ENCODE data around the gene RCN2. TPM values are rescaled to one million over a fixed set of nuclear protein-coding genes. Genes with fewer than 3 reads are reported as not detected.
A peak's percentile ranks its signal among the peaks of the same experiment; 100 is the strongest.
"Not testable (repeated sequence)": the region's sequence is repeated elsewhere in the genome, so short reads cannot be mapped to it uniquely, and the experiment has no call there.

Gene RCN2
- total RNA-seq, 1 donor from 2014 or later: 51.7 TPM

DNA sequence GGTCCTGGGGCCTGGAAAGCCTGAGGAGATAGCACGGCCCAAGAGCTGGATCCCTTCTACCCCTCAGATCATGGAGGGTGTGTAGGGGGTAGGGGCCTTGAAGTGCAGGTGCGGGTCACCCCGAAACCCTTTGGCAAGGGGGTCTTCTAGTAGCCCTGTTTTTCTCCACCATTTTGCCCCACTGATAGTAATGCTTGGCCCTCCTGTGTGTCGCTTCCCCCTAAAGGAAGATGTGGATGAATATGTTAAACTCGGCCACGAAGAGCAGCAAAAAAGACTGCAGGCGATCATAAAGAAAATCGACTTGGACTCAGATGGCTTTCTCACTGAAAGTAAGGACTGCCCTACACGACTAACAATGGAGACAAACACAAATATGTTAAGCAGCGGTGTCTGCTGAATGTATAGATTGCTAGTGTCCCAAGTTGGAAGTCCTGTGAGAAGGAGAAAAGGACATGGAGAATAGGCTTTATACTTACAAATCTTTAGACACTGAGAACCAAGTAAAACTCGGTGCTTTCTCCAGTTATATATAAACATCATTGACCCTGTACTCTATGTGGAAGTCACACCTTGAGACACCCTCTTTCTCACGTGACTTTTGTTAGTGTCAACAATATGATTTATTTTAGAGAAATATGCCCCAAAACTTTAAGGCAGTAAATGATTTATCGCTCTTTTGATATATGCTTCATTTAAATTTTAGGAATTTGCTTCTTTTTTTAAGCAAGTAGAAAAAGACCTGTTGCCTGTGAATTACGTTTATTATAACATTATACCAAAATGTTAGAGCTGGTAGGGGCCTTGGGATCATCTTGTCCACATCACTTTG, 802 bp downstream of the RCN2 start:
- DNase-seq (ENCODE audit: low read depth): no peak

DNA sequence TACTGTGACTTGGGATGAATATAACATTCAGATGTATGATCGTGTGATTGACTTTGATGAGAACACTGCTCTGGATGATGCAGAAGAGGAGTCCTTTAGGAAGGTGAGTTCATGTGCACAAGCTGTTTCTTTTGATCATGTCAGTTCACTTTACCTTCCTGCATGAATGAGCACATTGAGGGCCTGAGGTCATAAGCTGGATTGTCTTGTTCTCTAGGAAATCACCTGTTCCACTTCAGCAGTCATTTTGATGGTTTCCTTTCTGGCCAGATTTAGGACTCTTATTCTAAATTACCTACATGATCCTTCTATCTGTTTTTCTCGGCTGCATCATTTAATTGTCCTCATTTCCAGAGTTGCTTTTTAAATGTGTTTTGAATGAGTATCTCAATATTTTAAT, 4.1 kb downstream of the RCN2 start:
- DNase-seq (ENCODE audit: low read depth): peak; percentile 87

DNA sequence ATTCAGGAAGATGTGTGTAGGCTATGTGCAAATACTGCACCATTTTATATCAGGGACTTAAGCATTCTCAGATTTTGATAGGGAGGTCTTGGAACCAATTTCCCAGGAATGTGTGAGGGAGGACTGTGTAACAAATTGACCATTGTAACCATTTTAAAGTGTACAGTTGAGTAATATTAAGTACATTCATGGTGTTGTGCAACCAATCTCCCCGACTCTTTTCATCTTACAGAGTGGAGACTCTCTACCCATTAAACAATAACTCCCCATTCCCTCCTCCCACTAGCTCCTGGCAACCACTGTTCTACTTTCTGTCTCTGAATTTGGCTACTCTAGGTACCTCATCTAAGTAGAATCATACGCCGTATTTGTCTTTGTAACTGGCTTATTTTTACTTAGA, 5.1 kb downstream of the RCN2 start:
- peak; percentile 75 for DNase-seq (ENCODE audit: low read depth)

DNA sequence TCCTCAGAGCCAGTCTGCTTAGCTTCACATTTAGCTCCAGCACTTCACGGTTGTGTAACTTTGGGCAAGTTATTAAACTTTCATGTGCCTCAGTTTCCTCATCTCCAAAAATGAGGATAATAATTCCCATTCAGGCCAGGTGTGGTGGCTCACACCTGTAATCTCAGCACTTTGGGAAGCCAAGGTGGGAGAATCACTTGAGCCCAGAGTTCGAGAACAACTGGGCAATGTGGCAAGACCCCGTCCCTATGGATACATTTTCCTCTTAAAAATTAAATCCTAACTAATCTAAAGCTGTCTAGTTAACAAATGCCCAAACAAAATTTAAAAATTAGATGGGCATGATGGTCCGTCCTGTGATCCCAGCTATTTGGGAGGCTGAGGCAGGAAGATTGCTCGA, 7.2 kb downstream of the RCN2 start:
- no peak for DNase-seq (ENCODE audit: low read depth)

DNA sequence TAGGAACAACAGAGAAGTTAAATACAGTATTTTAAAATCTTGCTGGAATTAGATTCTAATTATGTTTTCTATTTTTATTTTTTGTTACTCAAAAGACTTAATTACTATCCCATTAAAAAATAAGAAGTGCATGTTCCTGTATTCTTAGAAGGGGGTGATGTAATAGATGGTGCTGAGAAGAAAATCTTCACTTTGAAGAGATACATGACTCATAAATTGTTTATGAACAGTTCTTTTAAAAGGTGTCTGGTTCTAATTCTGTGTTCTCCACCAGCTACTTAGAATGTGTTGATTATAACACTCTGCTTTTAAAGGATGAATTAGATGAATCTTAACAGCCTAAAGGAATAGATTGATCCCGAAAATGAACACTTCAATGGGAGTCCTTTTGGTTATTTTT, 8.2 kb downstream of the RCN2 start:
- peak; percentile 18 for DNase-seq (ENCODE audit: low read depth)

DNA sequence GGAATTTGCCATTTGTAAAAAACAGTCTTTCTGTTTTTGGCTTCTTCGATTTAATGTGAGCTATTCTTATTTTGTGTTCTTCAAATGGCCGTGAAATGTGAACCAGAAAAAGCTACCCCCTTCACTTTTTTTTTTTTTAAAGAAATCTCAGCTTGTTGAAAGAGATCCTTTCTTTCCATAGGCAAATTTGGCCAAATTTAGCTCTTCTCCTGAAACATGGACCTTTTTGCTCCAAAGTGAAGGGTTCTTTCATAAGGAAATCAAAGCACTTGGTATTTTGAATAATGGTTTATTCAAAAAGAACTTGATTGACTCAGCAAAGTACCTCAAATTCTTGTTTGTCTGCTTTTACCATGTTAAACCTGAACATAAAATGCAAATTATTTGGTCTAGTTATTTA, 10.1 kb downstream of the RCN2 start:
- DNase-seq (ENCODE audit: low read depth): no peak

DNA sequence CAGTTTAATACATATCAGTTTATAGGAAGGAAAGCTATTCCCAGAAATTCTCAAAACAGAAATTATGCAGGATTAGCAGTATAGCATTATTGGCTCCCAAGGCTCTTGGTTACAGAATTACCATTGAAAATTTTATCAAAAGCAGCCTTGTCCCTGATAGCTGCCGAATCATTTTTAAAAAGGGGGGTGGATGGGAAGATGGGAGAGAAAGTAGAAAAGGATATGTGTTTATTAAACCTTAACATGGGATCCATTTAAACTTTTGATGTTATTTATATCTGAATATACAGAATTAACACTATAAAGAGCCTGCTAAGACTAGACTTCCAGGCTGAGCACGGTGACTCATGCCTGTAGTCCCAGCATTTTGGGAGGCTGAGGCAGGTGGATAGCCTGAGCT, 10.8 kb downstream of the RCN2 start:
- no peak for DNase-seq (ENCODE audit: low read depth)

DNA sequence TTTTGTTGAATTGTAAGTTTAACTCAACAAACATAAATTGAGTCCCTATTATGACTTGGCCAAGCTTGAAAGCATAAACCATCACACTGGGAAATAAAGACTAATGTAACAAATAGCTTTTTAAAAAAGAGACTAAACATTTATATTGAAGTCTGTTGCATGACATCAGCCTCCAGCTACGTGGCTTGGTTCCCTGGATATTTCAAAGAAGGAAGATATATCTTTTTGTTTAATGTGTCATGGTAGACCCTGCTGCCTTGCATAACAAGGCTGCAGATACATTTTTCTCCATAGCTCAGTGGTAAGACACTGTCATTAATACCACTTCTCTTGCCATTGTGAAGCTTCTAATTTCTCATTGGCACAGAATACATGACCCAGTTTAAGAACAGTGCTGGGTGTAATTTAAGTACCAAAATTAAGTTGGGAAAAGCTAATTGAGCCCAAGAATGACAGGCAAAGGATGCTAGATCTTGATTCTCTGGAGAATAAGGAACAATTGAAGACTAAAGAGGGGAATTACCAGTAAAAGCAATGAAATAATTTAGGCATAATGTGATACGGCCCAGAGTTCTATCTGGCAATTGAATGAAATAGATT, 14.0 kb downstream of the RCN2 start:
- DNase-seq (ENCODE audit: low read depth): no peak

DNA sequence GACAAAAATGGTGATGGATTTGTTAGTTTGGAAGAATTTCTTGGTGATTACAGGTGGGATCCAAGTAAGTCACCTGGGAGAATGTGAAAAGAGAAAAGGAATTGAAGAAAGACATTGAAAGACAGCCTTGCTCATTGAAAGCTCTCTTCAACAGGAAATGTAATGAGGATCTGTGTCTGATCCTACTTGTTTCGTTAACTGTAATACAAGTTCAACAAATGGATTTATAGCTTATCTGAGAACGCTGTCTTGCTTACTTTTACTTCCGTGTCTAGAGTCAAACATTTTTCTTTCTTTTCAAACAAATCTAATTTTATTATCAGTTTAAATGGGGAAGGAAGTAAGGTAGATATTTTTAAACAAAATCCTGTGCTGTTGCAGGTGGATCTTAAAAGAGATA, 15.9 kb downstream of the RCN2 start:
- no peak for DNase-seq (ENCODE audit: low read depth)

DNA sequence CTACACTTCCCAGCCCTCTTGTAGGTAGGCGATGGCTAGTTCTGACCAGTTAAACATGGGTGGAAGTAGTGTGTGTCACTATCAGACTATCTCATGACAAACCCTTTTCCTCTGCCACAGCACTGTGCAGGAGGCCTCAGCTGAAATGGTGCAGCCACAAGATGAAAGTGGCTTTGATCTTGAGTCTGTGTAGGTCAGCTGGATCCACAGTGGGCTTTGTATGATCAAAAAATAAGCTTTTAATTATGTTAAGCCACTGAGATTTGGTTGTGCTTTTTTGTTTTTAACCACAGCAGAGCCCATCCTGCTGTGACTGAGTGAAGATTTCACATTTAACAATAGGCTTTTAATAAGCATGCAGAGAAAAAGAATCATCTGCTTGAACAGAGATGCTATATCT, 19.7 kb downstream of the RCN2 start:
- DNase-seq (ENCODE audit: low read depth): no peak

DNA sequence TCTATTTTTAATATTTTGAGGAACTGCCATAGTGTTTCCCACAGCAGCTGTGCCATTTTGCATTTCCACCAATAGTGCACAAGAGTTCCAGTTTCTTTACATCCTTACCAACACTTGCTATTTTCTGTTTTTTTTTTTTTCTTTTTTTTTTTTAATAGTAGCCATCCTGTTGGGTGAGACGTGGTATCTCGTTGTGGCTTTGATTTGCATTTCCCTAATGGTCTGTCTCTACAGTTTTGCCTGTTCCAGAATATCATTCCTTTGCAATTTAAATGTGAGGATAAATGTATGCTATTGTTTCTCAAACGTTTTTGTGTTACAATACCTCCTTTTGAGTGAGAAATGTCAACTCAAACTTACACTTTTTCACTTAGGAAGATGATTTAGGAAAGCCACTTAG, 22.4 kb downstream of the RCN2 start:
- DNase-seq (ENCODE audit: low read depth): no peak

DNA sequence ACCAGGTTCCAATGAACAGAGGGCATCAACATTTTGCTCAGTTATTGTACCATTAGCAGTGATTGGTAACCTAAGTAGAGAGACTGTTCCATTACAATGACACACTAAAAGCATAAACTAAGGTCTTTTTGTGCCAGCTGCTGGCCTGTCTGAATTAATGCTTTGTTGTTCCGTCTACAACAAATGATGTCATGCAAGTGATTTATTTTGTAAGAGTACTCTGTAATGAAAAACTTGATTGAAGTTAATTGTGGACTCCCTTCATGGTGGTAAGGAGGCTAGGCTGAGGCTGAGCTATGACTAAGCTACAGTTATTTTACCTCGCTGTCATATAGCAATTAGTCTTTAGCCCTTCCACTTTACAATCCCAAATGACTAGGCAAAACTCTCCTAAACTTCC, 23.2 kb downstream of the RCN2 start:
- peak; percentile 45 for DNase-seq (ENCODE audit: low read depth)

DNA sequence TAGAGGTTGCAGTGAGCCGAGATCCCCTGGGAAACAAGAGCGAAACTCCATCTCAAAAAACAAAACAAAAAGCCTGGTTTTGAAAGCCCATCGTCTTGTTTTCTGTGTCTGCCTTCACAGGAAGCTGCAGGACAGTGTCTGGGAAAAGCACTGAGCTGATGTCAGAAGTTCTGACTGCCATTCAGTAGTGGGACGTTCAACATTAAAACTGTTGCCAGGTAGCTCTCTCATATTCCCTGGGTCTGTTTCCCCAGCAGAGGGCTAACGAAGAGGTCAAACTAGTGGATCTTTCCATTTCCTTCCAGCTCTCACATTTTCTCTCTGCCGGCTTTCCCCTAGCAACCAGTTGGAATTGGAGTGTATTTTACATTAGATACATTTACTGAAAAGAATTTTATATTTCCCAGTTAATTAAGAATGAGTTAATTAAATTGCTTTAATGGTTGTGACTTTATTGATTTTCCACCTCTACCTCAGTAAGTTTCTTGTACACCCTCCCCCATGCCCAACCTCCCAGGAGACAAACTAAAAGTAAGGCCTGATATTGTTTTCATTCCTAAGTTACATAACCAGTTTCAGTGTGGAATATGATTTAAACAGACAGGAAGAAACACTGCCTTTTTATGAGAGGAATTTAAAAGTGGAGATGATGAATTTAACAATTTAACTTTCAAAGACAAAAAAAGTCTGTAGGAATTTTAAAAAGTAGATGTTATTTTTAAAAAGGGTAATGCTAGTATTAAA, 29.9 kb downstream of the RCN2 start:
- no peak for DNase-seq (ENCODE audit: low read depth)

DNA sequence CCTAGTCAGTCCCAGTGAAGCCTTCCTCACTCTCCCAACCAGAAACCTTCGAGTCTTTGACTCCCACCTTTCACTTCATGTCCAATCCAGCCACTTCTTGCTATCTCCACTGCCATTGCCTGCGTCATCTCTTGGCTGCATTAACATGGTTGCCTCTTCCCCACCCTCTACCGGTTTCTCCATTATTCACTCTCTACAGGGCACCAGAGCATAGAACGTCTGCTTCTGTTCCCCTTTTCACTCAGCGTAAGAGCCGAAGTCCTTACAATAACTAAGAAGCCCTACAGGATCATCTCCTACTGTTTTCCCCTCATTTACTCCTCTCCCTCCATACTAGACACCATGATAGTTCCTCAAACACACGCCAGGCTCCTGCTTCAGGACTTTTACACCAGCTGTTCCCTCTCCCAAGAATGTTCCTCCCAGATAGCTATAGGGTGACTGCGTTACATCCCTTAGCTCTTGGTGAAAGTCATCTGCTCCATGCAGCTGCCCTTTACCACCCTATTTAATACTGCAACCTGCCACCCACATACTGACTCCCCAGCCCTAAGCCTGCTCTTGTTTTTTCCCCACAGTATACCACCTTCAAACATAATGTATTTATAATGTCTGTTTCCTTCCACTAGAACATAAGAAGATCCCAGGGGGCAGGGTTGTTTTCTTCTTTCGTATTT, 30.9 kb downstream of the RCN2 start:
- no peak for DNase-seq (ENCODE audit: low read depth)

DNA sequence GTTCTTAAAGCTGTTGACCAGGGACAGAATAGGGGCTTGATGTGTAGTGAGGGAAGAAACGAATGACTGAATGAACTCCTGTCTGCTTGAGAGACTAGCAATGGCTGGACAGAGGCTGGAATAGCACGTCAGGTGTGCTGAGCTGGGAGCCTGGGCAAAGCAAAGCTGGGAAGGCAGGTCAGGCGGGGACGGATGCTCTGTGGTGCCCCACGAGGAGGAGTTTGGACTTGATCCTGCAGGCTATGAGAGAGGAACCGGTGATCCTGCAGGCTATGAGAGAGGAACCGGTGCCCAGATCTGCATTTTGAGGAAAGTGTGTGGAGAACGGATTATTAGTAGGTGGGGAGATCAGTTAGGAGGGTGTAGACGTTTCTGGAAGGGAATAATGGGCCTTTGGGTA, 32.0 kb downstream of the RCN2 start:
- no peak for DNase-seq (ENCODE audit: low read depth)

DNA sequence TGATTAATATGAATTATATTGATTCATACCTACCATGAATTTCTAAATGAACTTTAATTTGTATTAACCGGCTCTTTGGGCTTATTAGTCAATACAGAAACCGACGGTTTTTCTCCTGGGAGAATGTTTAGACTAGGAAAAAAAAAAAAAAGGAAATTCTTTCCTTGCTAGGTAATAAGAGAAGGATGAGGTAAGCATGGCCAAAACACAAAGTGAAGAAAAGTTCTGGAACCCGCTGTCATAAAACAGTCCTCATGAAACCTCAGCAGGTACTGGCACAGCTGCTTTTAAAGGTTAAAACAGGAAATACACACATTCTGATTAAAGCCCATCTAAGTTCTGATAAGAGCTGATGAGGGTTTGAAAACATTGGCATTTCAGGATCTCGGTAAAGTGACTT, 32.6 kb downstream of the RCN2 start:
- peak; percentile 13 for DNase-seq (ENCODE audit: low read depth)

DNA sequence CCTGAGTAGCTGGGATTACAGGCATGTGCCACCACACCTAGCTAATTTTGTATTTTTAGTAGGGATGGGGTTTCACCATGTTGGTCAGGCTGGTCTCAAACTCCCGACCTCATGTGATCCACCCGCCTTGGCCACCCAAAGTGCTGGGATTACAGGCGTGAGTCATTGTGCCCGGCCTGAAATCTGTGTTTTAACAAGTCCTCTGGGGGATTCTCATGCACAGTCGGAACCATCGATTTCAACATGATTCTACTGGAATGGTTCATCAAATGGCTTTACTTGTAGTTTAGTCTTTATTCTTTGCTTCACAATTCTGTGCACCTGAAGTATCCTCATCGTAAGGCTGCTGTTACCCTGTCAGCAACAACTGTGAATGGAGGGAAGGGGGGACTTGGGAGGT, 34.5 kb downstream of the RCN2 start:
- DNase-seq (ENCODE audit: low read depth): not testable (repeated sequence)

DNA sequence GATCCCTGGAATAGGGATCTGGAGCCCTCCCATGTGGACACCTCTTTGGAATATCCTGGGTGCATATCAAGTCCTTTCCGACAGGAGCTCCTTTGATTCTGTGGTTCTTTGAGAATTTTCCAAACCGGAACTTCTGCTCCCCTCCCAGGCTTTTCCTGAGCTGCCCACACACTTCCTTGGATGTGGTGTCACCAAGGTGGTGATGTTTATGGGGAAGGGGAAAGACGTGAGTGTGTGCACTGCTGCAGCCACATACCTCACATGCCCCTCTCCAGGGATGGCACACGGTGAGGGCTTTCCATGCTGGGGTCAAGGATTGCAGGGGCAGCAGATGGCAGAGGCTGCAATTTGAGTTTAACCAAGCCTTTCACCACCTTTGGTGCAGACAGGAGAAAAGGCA, 35.5 kb downstream of the RCN2 start:
- no peak for DNase-seq (ENCODE audit: low read depth)

DNA sequence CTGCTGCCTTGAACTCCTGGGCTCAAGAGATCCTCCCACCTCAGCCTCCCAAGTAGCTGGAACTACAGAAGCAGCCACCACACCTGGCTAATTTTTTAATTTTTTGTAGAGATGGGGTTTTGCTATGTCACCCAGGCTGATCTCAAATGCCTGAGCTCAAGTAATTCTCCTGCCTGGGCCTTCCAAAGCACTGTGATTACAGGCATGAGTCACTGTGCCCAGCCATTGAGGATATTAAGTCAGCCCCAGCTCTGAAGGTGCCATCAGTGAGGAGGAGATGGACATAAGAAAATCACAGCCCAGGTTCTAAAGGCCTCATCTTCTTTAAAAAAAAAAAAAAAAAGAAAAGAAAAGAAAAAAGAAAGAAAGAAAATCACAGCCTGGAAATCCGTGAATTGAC, 36.8 kb downstream of the RCN2 start:
- peak; percentile 33 for DNase-seq (ENCODE audit: low read depth)

DNA sequence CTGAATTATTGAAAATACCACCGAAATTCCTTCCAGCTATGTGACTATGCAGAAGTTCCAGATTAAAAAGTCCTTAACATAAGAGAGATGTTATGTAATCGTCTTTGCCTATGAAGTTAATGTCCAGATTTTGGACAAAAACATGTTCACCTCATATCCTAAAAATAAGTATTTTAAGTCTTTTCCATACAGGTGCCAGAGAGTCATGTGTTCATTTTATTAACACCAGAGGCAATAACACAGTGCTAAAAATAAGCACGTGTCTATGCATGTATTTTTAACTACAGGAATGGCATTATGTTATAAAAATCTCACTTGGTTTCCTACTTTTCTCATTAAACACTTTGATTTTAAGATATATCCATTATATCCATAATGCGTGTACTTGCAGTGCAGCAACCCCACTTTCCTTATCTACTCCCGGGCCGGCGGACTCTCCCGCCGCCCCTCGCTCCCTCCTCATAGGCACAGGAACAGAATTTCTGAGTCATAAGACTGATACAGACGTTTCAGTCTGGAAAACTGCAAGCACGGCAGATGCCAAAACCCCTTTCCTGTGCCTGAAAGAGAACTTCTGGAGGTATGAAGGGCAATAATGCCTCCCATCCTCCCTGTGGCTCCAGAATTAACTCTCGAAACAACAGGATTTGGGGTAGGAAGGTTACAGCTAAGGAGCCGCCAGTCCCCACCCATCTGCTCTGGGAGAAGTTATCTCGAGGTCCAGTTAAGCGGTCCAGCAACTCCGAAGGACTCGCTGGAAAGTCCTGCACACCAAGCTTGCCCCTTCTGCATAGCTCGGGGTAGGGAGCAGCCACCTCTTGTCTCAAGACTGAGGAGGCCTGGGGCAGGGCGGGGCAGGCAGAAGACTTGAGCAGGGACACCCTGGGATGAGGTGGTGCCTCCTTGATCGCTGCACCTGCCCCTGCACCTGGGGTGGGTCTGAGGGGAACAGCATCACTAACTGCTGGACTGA, 41.1 kb downstream of the RCN2 start:
- no peak for DNase-seq (ENCODE audit: low read depth)

DNA sequence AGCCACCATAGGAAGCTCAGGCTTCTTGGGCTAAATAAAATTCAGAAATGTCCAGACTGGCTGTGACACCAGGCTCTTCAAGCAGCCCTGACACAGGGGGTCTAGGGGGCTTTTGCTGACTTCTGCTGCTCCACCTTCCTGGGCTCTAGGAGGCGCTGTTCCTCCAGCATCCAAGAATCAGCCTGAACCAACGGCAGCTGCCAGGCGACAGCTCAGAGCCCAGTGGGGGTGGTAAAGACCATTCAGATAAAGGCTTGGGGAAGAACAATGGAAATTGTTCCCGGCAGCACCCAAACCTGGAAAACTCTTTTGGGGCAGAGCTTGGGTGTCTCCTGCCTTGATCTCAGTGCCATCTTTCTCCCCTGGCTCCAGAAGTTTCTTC, 41.8 kb downstream of the RCN2 start:
- DNase-seq (ENCODE audit: low read depth): no peak

Measured in renal cortical epithelial cell (primary cell).